Fibroblast of mammary gland (primary cell): ENCODE data around the gene ADRB1.

ENCODE experiments used
- DNase-seq: peaks from one replicate; pipeline ENCODE4 v3.0.0-alpha.2; 2010; ENCODE audit warnings: low read depth
- H3K4me3 ChIP-seq: 2 replicates; pipeline ENCODE4 v1.5.1; 2011; ENCODE audit warnings: low read depth, mild to moderate bottlenecking, low read length, moderate library complexity; ENCODE audit not compliant: control insufficient read depth
- TF ChIP-seq, protein P1 (sequence below): conservative IDR thresholded peaks from 2 replicates; pipeline ENCODE4 v1.5.1; 2011; ENCODE audit warnings: low read depth, low read length, inconsistent platforms; ENCODE audit not compliant: control insufficient read depth, insufficient read depth

The ADRB1 gene

DNA sequence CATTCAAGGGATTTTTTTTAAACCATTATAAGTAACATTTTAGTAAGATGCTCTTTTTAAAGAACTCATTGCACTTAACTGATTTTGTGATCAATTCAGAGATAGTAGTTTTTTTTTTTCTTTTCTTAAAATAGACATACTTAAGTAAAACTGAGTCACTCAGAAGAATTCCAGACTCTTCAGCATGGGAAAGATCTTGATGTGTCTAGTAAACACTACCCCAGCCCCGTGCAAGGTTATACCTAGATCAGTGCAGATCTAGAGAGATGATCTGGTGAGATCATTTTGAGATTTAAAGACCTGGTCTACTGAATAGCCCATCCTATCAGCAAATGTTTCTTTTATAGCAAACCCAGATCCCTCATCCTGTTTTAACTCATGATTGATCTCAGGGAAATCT, 8.6 kb downstream of the ADRB1 start:
- DNase-seq, result no peak
- TF ChIP-seq, protein P1, sequence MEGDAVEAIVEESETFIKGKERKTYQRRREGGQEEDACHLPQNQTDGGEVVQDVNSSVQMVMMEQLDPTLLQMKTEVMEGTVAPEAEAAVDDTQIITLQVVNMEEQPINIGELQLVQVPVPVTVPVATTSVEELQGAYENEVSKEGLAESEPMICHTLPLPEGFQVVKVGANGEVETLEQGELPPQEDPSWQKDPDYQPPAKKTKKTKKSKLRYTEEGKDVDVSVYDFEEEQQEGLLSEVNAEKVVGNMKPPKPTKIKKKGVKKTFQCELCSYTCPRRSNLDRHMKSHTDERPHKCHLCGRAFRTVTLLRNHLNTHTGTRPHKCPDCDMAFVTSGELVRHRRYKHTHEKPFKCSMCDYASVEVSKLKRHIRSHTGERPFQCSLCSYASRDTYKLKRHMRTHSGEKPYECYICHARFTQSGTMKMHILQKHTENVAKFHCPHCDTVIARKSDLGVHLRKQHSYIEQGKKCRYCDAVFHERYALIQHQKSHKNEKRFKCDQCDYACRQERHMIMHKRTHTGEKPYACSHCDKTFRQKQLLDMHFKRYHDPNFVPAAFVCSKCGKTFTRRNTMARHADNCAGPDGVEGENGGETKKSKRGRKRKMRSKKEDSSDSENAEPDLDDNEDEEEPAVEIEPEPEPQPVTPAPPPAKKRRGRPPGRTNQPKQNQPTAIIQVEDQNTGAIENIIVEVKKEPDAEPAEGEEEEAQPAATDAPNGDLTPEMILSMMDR, result no peak

DNA sequence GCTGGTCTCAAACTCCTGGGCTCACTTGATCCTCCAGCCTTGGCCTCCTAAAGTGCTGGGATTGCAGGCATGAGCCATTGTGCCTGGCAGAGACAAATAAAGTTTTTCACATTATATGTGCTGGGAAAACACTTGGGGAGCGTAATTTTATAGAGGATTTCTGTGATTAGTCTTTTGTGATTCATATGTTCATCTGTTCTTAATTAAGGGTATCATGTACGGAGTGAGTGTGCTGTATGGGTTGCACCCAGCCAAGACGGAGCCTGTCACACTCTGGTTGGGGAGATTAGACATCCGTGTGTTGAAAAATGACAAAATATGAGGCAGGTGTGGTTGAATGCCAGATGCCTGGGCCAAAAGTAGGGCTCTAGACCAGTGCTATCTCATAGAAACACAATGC, 10.3 kb downstream of the ADRB1 start:
- no peak overlapping the region for H3K4me3 ChIP-seq
- peak; percentile 76 for DNase-seq

More for the DNA sequence above, 8.6 kb downstream of the ADRB1 start:
- H3K4me3 ChIP-seq, result no peak overlapping the region

DNA sequence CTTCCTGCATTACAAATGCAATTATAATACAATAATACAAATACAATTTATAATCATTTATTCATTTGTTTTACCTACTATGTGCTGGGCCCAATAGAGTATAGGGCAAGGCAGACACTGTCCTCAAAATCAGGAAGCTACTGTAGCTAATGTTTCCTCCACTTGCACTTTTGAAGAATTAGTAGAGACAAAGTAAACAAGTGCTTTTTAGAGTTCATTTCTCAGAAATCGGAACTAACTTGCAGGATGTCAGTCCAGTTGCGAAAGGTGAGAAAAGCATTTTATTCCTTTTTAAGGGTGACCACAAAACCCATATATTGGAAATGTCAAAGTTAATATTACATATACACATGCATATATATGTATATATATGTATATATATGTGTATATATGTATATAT, 14.2 kb downstream of the ADRB1 start:
- TF ChIP-seq, protein P1, result no peak
- no peak for DNase-seq
- no peak overlapping the region for H3K4me3 ChIP-seq

More for the DNA sequence above, 10.3 kb downstream of the ADRB1 start:
- TF ChIP-seq, protein P1, result no peak

DNA sequence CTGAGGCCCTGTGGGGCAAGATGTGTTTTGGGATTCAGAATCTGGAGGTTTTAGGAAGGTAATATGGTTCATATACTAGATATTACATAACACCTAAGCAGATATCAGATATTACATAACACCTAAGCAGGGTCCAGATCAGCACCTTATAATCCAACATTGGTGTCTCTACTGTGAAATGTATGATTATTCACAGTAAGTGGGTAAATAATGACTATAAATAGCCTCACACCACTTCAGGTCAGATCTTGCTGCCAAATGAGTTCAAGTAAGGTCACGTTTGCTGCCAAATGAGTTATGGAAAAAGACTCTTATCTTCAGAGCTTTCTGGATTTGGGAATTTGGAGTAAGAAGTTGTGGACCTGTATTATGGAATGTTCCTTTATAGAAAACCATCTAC, 14.6 kb downstream of the ADRB1 start:
- TF ChIP-seq, protein P1, result no peak
- DNase-seq, result no peak
- H3K4me3 ChIP-seq, result no peak overlapping the region

DNA sequence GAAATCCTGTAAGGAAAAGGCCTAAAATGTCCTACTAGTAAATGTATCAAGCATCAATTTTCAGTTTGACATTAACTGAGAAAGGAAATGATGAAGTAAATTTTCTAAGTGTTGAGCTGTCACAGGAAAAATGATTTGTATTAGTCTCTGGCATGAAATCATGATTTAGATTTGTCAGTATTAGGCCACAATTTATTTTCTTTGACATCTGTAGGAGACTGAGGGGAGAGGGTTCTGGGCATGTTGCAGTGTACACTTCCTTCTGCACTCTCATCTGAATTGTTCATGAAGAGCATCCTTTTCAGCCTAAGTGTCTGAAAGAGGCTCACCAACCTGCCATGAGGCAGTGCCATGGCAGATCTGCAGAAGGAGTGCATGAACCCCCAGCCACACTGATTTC, 15.9 kb downstream of the ADRB1 start:
- no peak for DNase-seq
- TF ChIP-seq, protein P1, result no peak
- no peak overlapping the region for H3K4me3 ChIP-seq

DNA sequence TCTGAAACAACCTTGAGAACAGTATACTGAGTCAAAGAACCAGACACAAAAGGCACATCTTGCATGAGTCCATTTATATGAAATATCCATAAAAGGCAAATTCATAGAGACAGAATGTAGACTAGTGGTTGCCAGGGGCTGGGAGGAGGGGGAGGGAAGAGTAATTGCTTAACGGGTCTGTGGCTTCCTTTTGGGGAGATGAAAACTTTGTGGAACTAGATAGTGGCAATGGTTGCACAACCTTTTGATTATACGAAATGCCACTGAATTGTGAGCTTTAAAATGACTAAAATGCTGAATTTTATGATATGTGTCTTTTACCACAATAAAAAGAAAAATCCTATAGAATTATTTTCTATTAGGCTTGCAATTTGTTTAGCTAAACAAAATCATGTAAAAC, 16.8 kb downstream of the ADRB1 start:
- no peak overlapping the region for H3K4me3 ChIP-seq
- TF ChIP-seq, protein P1, result no peak
- no peak for DNase-seq

DNA sequence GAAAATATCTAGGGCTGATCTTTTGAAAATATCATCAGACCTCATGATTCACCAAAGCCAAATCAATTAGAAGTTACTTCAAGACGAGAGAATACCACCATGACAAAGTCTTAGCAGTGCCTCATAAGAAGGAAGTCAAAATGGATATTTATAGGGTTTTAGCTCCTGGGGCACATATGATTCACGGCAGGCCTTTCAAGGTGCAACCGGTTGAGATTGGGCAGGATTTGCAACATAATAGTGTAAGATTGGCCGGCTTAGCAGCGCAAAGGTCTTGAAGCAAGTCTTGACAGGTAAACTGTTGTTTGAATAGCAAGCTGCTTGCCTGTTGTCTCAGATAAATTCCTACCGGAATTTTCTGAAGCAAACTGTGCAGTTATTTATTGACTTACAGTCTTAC, 17.5 kb downstream of the ADRB1 start:
- TF ChIP-seq, protein P1, result no peak
- DNase-seq, result no peak
- no peak overlapping the region for H3K4me3 ChIP-seq
